ENCODE data around the gene APBA2.
"Not testable (repeated sequence)": the region's sequence is repeated elsewhere in the genome, so short reads cannot be mapped to it uniquely, and the experiment has no call there.

Gene APBA2

DNA sequence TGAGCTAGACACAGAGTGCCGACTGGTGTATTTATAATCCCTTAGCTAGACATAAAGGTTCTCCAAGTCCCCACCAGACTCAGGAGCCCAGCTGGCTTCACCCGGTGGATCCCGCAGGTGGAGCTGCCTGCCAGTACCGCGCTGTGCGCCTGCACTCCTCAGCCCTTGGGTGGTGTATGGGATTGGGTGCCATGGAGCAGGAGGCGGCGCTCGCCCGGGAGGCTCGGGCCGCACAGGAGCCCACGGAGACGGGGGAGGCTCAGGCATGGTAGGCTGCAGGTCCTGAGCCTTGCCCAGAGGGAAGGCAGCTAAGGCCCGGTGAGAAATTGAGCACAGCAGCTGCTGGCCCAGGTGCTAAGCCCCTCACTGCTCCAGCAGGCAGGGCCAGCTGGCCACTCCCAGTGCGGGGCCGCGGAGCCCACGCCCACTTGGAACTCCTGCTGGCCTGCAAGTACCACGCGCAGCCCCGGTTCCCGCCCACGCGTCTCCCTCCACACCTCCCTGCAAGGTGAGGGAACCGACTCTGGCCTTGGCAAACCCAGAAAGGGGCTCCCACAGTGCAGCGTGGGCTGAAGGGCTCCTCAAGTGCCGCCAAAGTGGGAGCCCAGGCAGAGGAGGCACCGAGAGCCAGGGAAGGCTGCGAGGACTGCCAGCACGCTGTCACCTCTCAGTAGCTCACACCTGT is 274.1 kb downstream of the APBA2 start:
- DNase-seq (ENCODE audit: low read depth in 2 of 2), result no peak

DNA sequence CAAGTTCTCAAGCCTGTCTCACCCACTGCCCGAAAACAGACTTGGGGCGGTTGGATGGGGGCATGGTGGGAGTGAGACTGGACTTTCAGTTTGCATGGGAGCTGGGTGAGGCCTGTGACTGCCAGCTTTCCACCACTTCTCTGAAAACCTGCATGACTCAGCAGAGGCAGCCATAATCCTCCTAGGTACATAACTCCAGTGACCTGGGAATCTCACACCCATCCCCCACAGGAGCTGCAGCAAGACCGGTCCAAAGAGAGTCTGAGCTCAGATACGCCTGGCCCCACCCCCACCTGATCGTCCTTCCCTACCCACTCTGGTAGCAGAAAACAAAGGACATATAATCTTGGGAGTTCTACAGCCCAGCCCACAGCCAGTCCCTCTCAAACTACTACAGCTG is 276.6 kb downstream of the APBA2 start:
- DNase-seq (ENCODE audit: low read depth in 2 of 2), result no peak

DNA sequence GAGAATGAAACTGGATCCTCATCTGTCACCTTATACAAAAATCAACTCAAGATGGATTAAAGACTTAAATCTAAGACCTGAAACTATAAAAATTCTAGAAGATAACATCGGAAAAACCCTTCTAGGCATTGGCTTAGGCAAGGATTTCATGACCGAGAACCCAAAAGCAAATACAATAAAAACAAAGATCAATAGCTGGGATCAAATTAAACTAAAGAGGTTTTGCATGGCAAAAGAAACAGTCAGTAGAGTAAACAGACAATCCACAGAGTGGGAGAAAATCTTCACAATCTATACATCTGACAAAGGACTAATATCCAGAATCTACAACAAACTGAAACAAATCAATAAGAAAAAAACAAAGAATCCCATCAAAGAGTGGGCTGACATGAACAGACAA is 281.3 kb downstream of the APBA2 start:
- not testable (repeated sequence) for DNase-seq (ENCODE audit: low read depth in 2 of 2)

All from stimulated activated CD4-positive, alpha-beta T cell treated with anti-CD3 and anti-CD28 coated beads, Interleukin-1b, Interleukin-23, amount 100 ng/mL, for 4 hours (primary cell).